GM18861 (cell line): Measurements from ENCODE around the gene STX2.
"Not testable (repeated sequence)": the region's sequence is repeated elsewhere in the genome, so short reads cannot be mapped to it uniquely, and the experiment has no call there.

Experiments
- ATAC-seq: cut with Tn5 transposase; IDR thresholded peaks from one replicate; pipeline ENCODE4 v1.9.1; 2021; ENCODE audit not compliant: unreplicated experiment

The STX2 gene

DNA sequence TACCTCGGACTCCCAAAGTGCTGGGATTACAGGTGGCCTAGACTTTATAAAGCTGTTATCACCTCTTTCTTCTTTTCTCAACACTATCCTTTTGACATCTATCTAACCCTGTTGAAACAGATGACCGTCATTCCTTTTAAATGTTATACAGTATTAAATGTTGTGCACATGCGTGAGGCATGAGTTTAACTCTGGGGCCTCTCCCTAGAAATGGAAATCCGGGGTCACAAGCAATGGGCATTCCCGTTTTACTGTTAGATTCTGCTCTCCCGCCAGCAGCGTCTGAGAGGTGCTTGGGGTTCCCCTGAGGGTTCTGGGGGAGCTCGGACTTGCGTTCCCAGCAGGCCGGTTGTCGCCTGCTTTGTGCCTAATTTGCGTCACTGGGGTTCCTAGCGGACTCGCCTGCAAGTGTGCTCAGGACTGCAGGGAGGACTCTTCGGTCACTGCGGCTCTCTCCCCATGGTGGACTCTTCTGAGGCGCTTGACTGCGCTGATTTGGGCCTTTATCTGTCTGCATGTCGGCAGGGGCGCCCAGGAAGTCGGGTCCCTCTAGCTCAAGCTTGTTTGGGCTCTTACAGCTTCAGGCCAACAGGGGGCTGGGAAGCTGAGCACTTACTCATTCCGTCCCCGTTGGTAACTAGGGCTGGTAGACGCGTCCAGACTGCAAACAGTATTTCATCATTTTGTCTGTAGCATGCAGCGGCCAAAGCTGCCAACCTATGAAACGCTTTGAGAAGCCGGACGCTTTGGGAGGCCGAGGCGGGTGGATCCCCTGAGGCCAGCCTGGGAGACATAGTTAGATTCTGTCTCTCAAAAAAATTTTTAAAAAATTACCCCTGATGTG, 31.6 kb upstream of the STX2 start:
- peak; percentile 63 for ATAC-seq

DNA sequence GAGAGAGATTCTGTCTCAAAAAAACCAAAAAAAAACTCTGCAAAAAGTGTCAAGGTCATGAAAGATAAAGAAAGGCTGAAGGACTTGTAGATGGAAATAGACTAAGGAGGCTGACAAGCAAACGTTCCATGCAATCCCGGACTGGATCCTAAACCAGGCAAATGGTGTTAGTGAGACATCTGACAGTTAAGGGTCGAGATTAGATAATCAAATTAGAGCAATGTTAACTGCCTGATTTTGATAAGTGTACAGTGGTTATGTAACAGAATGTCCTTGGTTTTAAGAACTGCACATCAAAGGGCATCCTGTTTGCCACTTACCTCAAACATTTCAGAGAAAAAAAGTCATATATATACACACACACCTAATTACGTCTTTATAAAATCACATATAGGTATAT, 29.4 kb upstream of the STX2 start:
- ATAC-seq: no peak

DNA sequence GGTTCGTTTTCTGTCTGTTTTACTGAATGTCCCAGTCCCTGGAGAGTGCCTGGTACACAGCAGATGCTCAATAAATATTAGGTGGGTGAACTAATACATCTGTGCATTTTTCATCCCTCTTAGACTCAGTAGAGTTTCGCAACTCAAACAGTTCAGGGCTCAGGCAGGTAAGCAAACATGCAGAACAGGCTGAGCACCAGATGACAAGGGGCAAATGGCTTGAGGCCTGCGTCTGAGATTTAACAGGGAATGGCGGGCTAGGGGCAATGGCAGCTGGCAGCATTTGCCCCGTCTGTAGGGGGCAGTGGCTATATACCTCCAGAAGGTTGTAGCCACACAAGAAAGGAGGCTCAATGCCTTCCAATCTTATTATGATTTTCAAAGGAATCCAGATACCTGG, 24.2 kb upstream of the STX2 start:
- no peak for ATAC-seq

DNA sequence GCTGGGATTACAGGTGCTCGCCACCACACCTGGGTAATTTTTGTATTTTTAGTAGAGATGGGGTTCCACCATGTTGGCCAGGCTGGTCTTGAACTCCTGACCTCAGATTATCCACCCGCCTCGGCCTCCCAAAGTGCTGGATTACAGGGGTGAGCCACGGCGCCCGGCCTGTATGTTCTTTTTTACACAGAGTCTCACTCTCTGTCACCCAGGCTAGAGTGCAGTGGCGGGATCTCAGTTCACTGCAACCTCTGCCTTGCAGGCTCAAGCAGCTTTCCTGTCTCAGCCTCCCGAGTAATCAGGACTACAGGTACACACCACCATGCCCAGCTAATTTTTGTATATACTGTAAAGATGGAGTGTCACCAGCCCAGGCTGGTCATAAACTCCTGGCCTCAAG, 23.7 kb upstream of the STX2 start:
- not testable (repeated sequence) for ATAC-seq

DNA sequence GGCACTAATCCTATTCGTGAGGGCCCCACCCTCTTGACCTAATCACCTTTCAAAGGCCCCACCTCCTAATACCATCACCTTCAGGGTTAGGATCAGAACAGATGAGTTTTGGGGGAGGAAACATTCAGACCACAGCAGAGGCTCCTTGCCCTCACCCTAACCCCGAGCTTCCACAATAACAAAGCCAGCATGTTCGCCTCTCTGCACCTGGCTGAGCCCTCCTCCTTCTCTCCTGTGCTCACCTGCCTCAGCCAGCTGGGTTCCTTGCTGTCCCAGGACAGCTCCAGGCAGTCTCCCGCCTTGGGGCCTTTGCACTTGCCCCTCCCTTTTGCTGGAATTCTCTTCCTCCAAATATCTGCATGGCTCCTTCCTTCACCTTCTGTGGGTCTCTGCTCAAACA, 23.1 kb upstream of the STX2 start:
- no peak for ATAC-seq

DNA sequence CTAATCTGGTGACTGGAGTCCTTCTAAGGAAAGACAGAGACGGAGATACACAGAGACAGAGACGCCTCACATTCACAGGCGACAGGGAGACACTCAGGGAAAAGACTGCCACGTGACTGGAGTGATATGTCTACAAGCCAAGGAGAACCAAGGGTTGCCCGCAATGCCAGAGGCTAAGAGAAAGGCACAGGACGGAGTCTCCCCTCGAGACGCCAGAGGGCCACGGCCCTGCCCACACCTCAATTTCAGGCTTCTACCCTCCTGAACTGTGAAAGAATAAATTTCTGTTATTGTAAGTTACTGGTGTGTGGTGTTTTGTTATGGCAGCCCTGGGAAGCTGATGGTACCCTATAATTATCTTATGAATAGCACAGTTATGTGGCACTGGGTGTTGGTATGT, 21.3 kb upstream of the STX2 start:
- no peak for ATAC-seq

DNA sequence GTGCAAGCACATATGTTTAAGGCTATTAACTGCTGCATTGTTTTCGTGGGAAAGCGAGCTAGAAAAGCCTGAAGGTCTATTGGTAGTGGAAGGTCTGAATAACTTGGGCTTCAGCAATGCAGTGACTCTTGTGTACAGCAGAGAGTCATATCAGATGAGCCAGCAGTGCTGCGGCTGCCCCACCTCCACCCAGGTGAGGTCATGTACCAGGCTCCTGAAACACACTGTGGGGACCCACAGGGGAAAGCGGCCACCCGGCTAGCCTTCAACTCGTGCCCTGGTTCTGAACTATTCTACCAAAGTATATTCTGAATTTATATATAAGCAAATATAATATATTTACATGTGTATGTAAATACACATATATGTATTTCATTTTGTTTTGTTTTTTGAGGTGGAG, 20.1 kb upstream of the STX2 start:
- ATAC-seq: no peak

DNA sequence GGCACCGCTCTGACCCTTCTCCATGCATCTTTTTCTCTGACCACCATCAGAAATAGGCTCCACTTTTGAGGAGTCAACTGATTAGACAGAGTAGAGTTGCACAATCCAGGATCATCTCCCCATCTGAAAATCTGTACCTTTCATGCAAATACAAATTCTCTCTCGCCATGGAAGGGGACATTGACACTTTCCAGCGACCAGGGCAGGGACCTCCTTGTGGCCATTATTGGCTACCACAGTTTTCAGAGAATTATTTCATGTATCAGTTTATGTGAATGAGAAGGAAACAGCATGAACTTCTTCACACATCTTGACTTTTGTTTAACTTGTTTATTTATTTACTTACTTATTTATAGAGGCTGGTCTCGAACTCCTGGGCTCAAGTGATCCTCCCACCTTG, 19.0 kb upstream of the STX2 start:
- ATAC-seq: no peak

DNA sequence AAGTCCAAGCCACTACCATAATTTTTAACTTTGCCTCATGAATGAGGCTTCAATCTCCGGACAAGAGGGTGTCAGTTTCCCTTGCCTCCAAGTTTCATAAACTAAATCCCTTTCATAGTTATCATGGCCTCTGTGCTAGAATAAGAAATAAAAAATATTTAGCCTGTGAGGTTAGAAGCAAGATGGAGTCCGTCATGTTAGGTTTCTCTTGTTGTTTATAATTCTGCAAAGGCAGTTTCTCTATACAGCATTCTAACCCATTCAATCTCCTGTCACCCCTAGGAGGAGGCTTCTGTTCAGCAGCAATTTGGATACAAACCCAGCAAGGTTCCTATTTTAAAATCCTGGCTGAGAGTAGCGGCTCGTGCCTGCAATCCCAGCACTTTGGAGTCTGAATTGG, 17.0 kb upstream of the STX2 start:
- ATAC-seq: no peak

DNA sequence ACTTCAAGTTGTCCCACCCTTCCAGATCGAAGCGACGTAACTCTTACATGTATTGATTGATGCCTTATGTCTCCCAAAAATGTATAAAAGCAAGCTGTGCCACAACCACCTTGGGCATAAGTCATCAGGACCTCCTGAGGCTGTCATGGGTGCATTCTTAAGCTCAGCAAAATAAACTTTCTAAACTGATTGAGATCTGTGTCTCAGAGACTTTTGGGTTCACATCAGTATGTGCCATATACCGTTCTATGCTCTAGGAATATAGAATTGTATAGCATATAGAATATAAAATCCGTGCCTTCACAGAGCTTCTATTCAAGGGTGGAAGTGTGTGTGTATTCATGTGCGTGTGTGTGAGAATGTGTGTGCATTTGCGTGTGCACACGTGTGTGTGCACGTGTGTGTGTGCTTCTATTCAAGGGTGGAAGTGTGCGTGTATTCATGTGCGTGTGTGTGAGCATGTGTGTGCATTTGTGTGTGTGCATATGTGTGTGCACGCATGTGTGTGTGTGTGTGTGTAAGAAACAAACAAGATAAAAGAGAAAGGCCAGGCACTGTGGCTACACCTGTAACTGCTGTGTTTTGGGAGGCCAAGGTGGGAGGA, 11.5 kb upstream of the STX2 start:
- ATAC-seq: no peak

DNA sequence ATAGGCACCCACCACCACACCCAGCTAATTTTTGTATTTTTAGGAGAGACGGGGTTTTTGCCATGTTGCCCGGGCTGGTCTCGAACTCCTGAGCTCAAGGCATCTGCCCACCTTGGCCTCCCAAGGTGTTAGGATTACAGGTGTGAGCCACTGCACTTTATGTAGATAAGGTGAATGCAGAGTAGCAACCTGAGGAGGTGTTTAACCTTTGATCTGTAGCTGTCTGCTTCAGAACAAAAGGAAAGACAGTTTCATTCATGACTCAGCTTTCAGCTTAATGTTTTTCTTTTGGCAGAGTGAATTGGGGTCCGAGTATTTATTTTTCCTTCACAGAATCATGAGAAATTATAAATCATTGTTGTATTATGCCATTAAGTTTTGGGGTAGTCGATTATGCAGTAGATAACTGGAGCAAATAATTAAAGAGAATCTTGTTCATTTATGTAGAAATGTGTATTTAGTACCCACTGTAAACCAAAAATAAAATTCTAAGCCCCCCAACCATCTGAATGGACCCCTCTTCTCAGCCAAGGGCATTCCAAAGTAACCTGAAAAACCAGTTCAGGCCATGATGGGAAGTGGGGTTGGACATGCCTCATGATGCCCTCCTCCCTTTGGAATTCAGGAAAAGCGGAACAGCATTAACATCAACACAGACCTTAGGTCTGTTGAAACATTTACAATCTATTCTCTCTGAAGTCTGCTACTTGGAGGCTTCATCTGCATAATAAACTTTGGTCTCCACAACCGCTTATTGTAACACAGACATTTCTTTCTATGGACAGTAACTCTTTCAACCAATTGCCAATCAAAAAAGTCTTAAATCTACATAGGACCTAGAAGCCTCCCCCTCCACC, 10.7 kb upstream of the STX2 start:
- ATAC-seq: no peak

DNA sequence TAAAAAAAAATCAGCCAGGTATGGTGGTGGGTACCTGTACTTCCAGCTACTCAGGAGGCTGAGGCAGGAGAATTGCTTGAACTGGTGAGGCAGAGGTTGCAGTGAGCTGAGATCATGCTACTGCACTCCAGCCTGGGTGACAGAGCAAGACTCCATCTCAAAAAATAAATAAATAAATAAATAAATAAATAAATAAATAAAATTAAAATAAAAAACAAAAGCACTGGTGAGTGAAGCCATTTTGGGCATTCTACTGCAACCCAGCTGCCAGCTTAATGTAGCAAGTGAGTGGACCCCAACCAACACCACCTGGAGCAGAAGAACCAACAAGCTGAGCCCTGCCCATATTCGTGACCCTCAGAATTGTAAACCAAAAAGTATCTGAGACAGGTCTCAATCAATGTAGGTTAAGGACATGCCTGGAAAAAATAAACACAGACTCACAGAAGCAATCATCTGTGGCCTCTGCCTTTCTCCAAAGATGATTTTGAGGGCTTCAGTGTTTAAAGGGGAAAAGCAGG, 9.8 kb upstream of the STX2 start:
- not testable (repeated sequence) for ATAC-seq

DNA sequence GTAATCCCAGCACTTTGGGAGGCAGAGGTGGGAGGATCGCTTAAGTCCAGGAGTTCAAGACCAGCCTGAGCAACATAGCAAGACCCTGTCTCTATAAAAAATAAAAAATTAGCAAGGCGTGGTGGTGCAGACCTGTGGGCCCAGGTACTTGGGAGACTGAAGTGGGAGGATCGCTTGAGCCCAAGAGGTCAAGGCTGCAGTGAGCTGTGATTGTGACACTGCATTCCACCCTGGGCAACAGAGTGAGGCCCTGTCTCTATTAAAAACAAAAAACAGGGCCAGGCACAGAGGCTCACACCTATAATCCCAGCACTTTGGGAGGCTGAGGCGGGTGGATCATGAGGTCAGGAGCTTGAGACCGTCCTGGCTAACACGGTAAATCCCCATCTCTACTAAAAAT, 9.1 kb upstream of the STX2 start:
- not testable (repeated sequence) for ATAC-seq

DNA sequence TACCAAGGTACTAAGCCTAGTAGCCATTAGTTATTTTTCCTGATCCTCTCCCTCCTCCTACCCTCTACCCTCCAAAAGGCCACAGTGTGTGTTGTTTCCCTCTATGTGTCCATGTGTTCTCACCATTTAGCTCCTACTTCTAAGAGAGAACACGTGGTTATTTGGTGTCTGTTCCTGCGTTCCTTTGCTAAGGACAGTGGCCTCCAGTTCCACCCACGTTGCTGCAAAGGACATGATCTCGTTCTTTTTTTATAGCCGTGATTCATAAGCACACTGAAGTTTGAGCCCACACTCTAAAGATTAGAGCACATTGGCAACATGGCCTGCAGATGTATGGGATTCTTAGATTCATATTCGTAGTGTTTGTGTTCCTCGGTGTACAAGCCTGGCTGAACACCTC, 8.1 kb upstream of the STX2 start:
- ATAC-seq: no peak

DNA sequence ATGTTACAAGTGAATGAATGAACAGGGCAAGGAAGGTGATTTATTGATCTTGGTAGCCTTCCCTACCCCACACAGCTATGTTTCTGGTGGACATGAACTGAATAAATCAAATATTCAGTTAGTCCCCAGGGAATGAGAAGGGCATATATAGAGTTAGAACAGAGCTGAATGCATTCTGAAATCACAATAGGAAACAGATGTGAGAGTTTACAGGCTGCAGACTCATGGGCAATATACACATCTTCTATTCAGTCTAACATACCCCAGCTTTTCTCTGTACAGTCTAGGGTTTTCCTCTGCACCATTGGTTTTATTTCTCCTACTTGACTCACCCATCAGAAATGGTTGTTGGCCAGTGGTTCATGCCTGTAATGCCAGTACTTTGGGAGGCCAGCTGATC, 7.3 kb upstream of the STX2 start:
- no peak for ATAC-seq

DNA sequence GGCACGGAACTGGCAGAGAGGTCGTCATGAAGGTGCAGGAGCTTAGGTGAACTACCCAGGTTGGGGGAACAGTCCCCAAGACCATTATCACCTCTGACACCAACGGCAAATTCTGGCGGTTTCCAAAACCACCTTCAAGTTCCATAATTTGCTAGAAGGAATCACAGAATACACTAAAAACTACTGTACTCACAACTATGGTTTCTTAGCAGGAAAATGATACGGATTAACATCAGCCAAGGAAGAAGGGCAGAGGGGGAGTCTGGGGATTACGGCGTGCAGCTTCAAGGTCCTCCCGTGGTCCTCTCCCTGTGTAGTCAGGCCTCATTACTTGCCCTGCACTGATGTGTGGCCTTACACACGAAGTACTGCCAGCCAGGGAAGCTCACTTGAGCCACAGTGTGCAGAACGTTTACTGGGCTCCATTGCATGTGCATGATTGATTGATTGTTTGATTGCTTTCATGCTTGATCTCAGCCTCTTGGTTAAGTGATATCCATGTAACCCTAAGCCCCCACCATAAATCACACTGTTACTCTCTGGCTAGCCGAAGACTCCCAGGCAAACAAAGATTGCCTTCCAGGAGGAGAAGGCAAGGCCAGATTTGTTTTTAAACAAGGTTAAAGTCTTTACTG, 837 bp upstream of the STX2 start:
- ATAC-seq: no peak

DNA sequence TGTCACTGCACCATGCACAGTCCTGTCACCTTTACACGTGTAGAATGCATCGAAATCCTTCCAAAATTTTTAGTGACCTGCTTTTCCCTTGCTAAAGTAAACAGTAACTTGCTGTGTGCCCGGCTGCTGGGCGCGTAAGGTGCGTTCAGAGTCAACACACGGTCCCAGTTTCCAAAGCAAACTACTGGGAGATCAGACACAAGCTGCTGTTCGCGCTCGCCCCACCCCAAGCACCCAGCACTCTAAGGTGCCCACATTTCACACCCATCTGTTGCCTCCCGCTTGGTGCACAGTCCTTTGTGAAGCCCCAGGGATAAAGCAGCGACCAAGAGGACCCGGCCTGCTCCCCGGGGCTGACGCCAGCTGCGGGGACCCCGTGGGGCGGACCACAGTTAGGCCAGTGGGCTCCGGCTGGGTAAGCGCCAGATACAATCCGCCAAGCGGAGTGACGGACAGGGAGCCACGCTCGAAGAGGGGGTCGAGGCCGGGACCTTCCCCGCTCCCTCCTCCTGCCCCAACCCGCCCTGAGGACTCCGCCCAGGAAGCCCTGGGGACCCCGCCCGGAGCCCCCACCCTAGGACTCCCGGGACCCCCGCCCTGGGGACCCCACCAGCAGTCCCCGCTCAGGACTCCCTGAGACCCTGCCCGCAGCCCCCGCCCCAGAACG, 633 bp downstream of the STX2 start:
- no peak for ATAC-seq

DNA sequence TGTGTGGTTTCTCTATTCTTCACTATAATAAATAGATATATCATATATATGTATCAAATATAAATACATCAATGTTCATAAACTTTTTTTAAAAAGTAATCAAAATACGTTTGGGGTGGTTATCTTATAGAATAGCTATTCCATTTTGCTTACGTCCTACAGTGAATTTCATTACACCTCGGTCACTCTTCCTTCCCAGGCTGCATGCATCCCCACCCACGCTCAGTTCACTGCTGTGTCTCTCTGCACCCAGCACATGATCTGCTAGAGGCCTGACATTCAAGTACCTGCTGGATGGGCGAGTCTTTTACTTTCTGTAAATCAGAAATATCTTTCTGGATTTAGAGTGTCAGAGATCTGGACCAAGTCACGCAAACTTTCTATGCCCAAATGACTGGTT, 3.6 kb downstream of the STX2 start:
- no peak for ATAC-seq

DNA sequence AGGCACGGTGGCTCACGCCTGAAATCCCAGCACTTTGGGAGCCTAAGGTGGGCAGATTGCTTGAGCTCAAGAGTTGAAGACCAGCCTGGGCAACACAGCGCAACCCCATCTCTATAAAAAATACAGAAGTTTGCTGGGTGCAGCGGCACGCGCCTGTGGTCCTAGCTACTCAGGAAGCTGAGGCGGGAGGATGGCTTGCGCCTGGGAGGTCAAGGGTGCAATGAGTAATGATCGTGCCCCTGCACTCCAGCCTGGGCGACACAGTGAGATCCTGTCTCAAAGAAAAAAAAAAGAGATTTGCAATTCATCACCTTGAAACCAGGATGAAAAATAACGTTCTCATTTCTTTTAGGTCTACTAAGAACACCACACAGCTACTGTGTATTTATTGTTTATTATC, 4.0 kb downstream of the STX2 start:
- ATAC-seq: no peak

DNA sequence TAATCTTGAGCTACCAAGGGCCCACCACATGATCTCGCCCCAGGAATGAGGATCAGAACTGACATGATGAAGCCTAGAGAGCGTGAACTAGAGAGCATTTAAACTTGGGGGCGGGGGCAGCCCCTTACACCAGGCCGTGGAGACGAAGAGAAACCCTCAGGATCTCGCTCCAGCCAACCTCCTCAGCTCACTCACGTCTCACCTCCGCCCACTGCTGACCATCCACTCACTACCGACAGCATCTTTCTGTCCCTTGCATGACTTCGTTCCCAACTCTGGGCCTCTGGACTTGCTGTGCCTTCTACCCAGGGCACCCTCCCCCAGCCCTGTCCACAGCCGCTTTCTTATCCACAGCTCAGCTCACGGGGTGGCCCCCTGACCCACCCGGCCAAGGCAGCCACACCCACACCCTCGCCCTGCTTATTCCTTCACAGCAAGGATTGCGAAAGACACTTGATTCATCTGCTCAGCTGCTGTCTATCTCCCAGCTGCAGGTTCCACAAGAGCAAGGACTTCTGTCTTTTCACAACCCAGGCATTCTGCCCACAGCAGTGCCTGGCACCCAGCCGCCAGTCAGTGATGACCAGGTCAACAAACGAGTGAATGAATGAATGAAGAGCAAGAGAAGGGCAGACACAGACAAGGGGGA, 6.4 kb downstream of the STX2 start:
- ATAC-seq: no peak
